ENCODE results near the gene ELF1. TPM values are rescaled to one million over a fixed set of nuclear protein-coding genes. Genes with fewer than 3 reads are reported as not detected.
"Not testable (repeated sequence)": the region's sequence is repeated elsewhere in the genome, so short reads cannot be mapped to it uniquely, and the experiment has no call there.

Gene ELF1
- total and polyA plus RNA-seq, 2 donors from 2014 or later, result 12.0 to 95.1 TPM

- DNase-seq (no peak), FAIRE-seq (no peak)
- intact Hi-C loops (cut with DNase I), result no loop called here
- Histone ChIP-seq H3K4me1 (ENCODE audit: control insufficient read depth in 2 of 3, insufficient read depth in 2 of 3, low read depth in 1 of 3, low read length in 3 of 3) (no peaks in the 10 kb centered on the region), H3K27me3 (ENCODE audit: control insufficient read depth, insufficient read depth, low read length) (no peaks in the 10 kb centered on the region), H3K27ac (ENCODE audit: low read depth in 2 of 2, low read length in 2 of 2) (no peak overlapping the region), H3K9me3 (ENCODE audit: control insufficient read depth in 2 of 3, insufficient read depth in 1 of 3, low read length in 3 of 3) (no peaks in the 10 kb centered on the region), H3K9ac (ENCODE audit: low read length in 3 of 3) (no peak overlapping the region), H3K4me3 (ENCODE audit: low read length in 3 of 3) (no peak overlapping the region), H3K36me3 (ENCODE audit: control insufficient read depth in 2 of 3, insufficient read depth in 3 of 3, low read length in 3 of 3) (peaks cover 2 to 10% (median 9%) of the 10 kb centered on the region in 3 donors)
- no peak for TF ChIP-seq CTCF (IDR thresholded peaks at IDR 0.05; ENCODE audit: borderline replicate concordance, extremely low read depth, insufficient read depth)
These were observed 87.4 kb downstream of the ELF1 start for GRCh38 chr13:40931719-40932118.

DNA sequence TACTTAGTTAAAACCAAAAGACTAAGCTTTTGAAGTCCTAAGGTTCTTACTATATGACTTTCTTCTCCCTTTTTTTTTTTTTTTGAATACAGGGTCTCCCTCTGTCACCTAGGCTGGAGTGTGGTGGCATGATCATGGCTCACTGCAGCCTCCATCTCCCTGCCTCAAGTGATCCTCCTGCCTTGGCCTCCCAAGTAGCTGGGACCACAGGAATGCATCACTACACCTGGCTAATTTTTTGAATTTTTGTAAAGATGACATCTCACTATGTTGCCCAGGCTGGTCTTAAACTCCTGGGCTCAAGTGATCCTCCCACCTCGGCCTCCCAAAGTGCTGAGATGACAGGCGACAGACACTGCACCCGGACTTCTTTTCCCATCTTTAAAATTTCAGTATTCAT is 89.2 kb downstream of the ELF1 start:
- not testable (repeated sequence) for H3K9ac ChIP-seq (ENCODE audit: low read length in 3 of 3); H3K9me3 ChIP-seq (ENCODE audit: control insufficient read depth in 2 of 3, insufficient read depth in 1 of 3, low read length in 3 of 3); H3K27me3 ChIP-seq (ENCODE audit: control insufficient read depth, insufficient read depth, low read length); H3K4me3 ChIP-seq (ENCODE audit: low read length in 3 of 3); H3K4me1 ChIP-seq (ENCODE audit: control insufficient read depth in 2 of 3, insufficient read depth in 2 of 3, low read depth in 1 of 3, low read length in 3 of 3); DNase-seq; FAIRE-seq; H3K27ac ChIP-seq (ENCODE audit: low read depth in 2 of 2, low read length in 2 of 2)
- peaks cover 2 to 10% (median 9%) of the 10 kb centered on the region in 3 donors for H3K36me3 ChIP-seq (ENCODE audit: control insufficient read depth in 2 of 3, insufficient read depth in 3 of 3, low read length in 3 of 3)
- intact Hi-C loops (cut with DNase I), result loop anchor here (10.0 kb wide), 1 partner anchor 125 kb away; no protein-coding TSS in a partner anchor

- H3K9me3 ChIP-seq (ENCODE audit: control insufficient read depth in 2 of 3, insufficient read depth in 1 of 3, low read length in 3 of 3), result no peaks in the 10 kb centered on the region
- H3K9ac ChIP-seq (ENCODE audit: low read length in 3 of 3), result no peak overlapping the region
- intact Hi-C loops (cut with DNase I), result loop anchor here (10.0 kb wide), 1 partner anchor 126 kb away; no protein-coding TSS in a partner anchor
- H3K27me3 ChIP-seq (ENCODE audit: control insufficient read depth, insufficient read depth, low read length), result no peaks in the 10 kb centered on the region
- H3K36me3 ChIP-seq (ENCODE audit: control insufficient read depth in 2 of 3, insufficient read depth in 3 of 3, low read length in 3 of 3), result peaks cover 2 to 10% (median 9%) of the 10 kb centered on the region in 3 donors
- no peak for TF ChIP-seq CTCF (IDR thresholded peaks at IDR 0.05; ENCODE audit: borderline replicate concordance, extremely low read depth, insufficient read depth)
- no peak overlapping the region for H3K4me3 ChIP-seq (ENCODE audit: low read length in 3 of 3)
- H3K27ac ChIP-seq (ENCODE audit: low read depth in 2 of 2, low read length in 2 of 2), result no peak overlapping the region
- no peak for FAIRE-seq
- DNase-seq, result no peak
- H3K4me1 ChIP-seq (ENCODE audit: control insufficient read depth in 2 of 3, insufficient read depth in 2 of 3, low read depth in 1 of 3, low read length in 3 of 3), result no peaks in the 10 kb centered on the region
These were observed 90.1 kb downstream of the ELF1 start for GRCh38 chr13:40928980-40929379.

DNA sequence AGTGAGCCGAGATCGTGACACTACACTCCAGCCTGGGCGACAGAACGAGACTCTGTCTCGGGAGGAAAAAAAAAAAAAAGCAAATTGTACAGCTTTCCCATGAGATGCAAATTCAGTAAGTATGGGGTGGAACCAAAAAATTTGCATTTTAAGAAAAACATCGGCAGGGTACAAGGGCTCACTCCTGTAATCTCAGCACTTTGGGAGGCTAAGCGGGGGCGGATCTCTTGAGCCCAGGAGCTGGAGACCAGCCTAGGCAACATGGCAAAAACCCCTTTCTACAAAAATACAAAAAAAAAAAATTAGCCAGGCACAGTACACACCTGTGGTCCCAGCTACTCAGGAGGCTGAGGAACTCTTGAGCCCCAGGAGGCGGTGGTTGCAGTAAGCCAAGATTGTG is 91.2 kb downstream of the ELF1 start:
- no peak for DNase-seq
- intact Hi-C loops (cut with DNase I), result loop anchor here (10.0 kb wide), 1 partner anchor 127 kb away; no protein-coding TSS in a partner anchor
- no peak for FAIRE-seq
- Histone ChIP-seq H3K4me1 (ENCODE audit: control insufficient read depth in 2 of 3, insufficient read depth in 2 of 3, low read depth in 1 of 3, low read length in 3 of 3) (no peaks in the 10 kb centered on the region), H3K9ac (ENCODE audit: low read length in 3 of 3) (no peak overlapping the region), H3K27ac (ENCODE audit: low read depth in 2 of 2, low read length in 2 of 2) (no peak overlapping the region), H3K9me3 (ENCODE audit: control insufficient read depth in 2 of 3, insufficient read depth in 1 of 3, low read length in 3 of 3) (no peaks in the 10 kb centered on the region), H3K27me3 (ENCODE audit: control insufficient read depth, insufficient read depth, low read length) (no peaks in the 10 kb centered on the region), H3K36me3 (ENCODE audit: control insufficient read depth in 2 of 3, insufficient read depth in 3 of 3, low read length in 3 of 3) (peaks cover 0 to 4% (median 3%) of the 10 kb centered on the region in 3 donors), H3K4me3 (ENCODE audit: low read length in 3 of 3) (no peak overlapping the region)
- no peak for TF ChIP-seq CTCF (IDR thresholded peaks at IDR 0.05; ENCODE audit: borderline replicate concordance, extremely low read depth, insufficient read depth)
